Activated T-helper 1 cell treated with anti-CD3 and anti-CD28 coated beads, Interleukin-2, amount 50 U/mL, for 16 hours (primary cell): Measurements from ENCODE around the gene PACSIN1.

Source experiments
- DNase-seq, 2 donors: peaks; one replicate each; pipeline ENCODE4 v3.0.0-alpha.2; 2020; ENCODE audit warnings: low read depth in 1 of 2, low spot score in 1 of 2

Gene PACSIN1

GRCh38 chr6:34526992-34527728 lies 61.3 kb downstream of the PACSIN1 start:
- peak; percentile 94 to 97 for DNase-seq

GRCh38 chr6:34527751-34528670 lies 62.1 kb downstream of the PACSIN1 start:
- DNase-seq: no peak

- no peak for DNase-seq
Observed at GRCh38 chr6:34528996-34529664, 63.3 kb downstream of the PACSIN1 start.

GRCh38 chr6:34529665-34530327 lies 63.9 kb downstream of the PACSIN1 start:
- no peak for DNase-seq

GRCh38 chr6:34530753-34531365 lies 65.0 kb downstream of the PACSIN1 start:
- no peak for DNase-seq

GRCh38 chr6:34531580-34532201 lies 65.8 kb downstream of the PACSIN1 start:
- no peak for DNase-seq

GRCh38 chr6:34532230-34532629 lies 66.4 kb downstream of the PACSIN1 start:
- no peak for DNase-seq

GRCh38 chr6:34534146-34534545 lies 68.3 kb downstream of the PACSIN1 start:
- no peak for DNase-seq

GRCh38 chr6:34534656-34535055 lies 68.8 kb downstream of the PACSIN1 start:
- no peak for DNase-seq

- no peak for DNase-seq
Observed at GRCh38 chr6:34535199-34535598, 69.3 kb downstream of the PACSIN1 start.

GRCh38 chr6:34535646-34536045 lies 69.8 kb downstream of the PACSIN1 start:
- DNase-seq: no peak

- DNase-seq: no peak
Observed at GRCh38 chr6:34536251-34536958, 70.5 kb downstream of the PACSIN1 start.

GRCh38 chr6:34536959-34537848 lies 71.3 kb downstream of the PACSIN1 start:
- DNase-seq: no peak

- no peak for DNase-seq
Observed at GRCh38 chr6:34537922-34538550, 72.2 kb downstream of the PACSIN1 start.

- DNase-seq: no peak
Observed at GRCh38 chr6:34538581-34538980, 72.7 kb downstream of the PACSIN1 start.

- no peak for DNase-seq
Observed at GRCh38 chr6:34539181-34539580, 73.3 kb downstream of the PACSIN1 start.

- DNase-seq: no peak
Observed at GRCh38 chr6:34540222-34540621, 74.3 kb downstream of the PACSIN1 start.

GRCh38 chr6:34540841-34541240 lies 75.0 kb downstream of the PACSIN1 start:
- no peak for DNase-seq
